Measurements from ENCODE around the gene HAUS3.
"Not testable (repeated sequence)": the region's sequence is repeated elsewhere in the genome, so short reads cannot be mapped to it uniquely, and the experiment has no call there.

The HAUS3 gene

DNA sequence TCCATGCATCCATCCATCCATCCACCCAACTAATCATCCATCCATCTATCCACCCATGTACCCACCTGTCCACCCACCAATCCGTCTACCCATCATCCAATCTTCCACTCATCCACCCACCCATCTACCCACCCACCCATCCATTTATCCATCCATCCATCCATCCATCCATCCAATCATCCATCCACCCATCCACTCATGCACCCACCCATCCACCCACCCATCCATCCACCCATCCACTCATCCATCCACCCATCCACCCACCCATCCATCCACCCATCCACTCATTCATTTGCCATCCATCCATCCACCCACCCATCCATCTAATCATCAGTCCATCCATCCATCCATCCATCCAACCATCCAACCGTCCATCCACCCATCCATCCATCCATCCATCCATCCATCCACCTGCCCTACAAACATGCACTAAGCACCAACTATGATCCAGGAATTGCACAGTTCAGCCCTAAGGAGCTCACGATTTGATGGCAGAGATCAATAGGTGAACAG lies 41.3 kb upstream of the HAUS3 start:
- H3K27ac Mint-ChIP-seq: peak overlapping the region; percentile 75
- H3K9me3 Mint-ChIP-seq: no peaks in the 10 kb centered on the region
- peaks cover 3% of the 10 kb centered on the region for H3K36me3 Mint-ChIP-seq (ENCODE audit: low read depth)
- H3K4me3 Mint-ChIP-seq: peak overlapping the region; percentile 51
- peaks cover 32% of the 10 kb centered on the region for H3K4me1 Mint-ChIP-seq (ENCODE audit: low read depth)
- H3K27me3 Mint-ChIP-seq (ENCODE audit: low read depth): no peaks in the 10 kb centered on the region

DNA sequence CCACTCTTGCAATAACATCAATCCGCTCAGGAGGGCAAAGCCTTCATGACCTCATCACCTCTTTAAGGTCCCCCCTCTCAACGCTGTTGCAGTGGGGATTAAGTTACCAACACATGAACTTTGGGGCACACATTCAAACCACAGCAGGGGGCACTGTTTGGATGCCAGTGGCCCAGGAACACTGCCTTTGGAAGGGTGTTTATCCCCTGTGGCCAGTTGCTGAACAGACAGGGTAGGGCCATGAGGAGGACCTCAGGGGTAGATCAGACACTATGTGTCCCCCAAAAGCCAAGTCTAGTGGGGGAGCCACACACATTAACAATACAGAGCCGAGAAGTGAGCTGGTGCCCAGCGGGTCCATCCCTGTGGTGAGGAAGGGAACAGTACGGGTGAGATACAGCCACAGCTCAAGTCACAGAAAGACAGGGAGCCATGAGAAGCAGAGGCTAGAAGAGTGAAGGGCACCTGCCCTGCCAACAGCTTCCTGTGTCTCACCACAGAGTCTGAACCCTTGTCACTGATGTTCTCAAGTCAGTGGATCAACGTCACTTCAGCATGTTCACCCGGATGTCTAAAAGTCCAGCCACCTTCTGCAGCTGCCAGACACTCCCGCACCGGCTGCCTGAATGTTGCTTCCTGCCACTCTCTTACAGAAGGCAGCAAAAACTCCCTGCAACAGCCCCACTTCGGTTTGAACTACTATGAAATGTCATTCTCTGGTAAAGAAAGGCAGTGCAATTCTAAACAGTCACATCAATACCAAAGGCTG lies 39.8 kb upstream of the HAUS3 start:
- Mint-ChIP-seq H3K27me3 (ENCODE audit: low read depth) (no peaks in the 10 kb centered on the region), H3K27ac (peak overlapping the region; percentile 96), H3K4me3 (peak overlapping the region; percentile 73), H3K9me3 (no peaks in the 10 kb centered on the region), H3K36me3 (ENCODE audit: low read depth) (peaks cover 3% of the 10 kb centered on the region), H3K4me1 (ENCODE audit: low read depth) (peaks cover 32% of the 10 kb centered on the region)

DNA sequence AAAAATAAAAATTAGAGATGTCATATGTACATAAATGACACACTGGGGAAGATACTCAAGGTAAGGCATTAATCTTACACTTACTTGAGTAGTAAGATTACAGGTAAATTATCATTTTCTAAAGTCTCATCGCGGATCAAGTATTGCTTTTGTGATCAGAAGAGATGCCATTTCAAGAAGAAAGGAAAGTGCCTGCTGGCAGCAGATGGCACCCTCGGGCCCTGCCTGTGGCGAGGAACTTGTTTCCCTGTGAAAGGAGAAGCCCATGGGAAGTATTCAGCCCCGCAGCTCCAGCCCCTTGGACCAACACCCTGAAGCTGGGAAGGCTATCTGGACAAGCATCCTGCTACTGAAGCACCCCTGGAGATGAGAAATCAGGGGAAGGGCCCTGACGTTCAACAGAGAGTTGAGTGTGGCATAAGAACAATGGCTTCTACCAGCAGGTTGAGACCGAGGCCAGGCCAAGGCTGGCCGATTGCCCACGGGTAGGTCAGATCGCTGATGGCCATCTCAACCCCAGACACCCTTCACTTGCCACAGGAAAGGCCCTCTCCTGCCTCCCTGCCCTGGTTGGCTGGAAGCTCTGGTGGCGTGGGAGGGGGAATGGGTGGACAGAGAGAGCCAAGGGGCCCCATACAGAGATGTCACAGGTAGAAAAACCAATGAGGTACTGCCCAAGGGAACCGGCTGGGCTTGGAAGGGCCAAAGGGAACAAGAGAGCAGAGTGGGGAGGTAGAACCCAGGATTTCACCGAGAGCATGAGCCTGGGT lies 38.8 kb upstream of the HAUS3 start:
- H3K36me3 Mint-ChIP-seq (ENCODE audit: low read depth): peaks cover 3% of the 10 kb centered on the region
- peak overlapping the region; percentile 96 for H3K27ac Mint-ChIP-seq
- H3K4me1 Mint-ChIP-seq (ENCODE audit: low read depth): peaks cover 31% of the 10 kb centered on the region
- no peak overlapping the region for H3K4me3 Mint-ChIP-seq
- no peaks in the 10 kb centered on the region for H3K9me3 Mint-ChIP-seq
- no peaks in the 10 kb centered on the region for H3K27me3 Mint-ChIP-seq (ENCODE audit: low read depth)

DNA sequence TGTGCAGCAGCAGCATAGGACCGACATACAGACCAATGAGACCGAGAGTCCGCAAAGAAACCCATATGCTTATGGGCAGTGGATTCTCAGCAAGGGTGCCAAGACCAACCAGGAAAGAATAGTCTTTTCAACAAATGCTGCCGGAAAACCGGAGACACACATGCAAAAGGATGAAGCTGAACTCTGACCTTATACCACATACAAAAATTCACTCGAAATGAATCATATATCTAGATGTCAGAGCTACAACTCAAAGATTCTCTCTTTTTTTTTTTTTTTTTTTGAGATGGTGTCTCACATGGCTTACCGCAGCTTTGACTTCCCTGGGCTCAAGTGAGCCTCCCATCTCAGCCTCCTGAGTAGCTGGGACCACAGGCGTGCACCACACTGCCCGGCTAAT lies 36.0 kb upstream of the HAUS3 start:
- H3K36me3 Mint-ChIP-seq (ENCODE audit: low read depth): peaks cover 3% of the 10 kb centered on the region
- no peaks in the 10 kb centered on the region for H3K9me3 Mint-ChIP-seq
- H3K27ac Mint-ChIP-seq: no peak overlapping the region
- no peaks in the 10 kb centered on the region for H3K27me3 Mint-ChIP-seq (ENCODE audit: low read depth)
- H3K4me1 Mint-ChIP-seq (ENCODE audit: low read depth): peaks cover 20% of the 10 kb centered on the region
- no peak overlapping the region for H3K4me3 Mint-ChIP-seq

DNA sequence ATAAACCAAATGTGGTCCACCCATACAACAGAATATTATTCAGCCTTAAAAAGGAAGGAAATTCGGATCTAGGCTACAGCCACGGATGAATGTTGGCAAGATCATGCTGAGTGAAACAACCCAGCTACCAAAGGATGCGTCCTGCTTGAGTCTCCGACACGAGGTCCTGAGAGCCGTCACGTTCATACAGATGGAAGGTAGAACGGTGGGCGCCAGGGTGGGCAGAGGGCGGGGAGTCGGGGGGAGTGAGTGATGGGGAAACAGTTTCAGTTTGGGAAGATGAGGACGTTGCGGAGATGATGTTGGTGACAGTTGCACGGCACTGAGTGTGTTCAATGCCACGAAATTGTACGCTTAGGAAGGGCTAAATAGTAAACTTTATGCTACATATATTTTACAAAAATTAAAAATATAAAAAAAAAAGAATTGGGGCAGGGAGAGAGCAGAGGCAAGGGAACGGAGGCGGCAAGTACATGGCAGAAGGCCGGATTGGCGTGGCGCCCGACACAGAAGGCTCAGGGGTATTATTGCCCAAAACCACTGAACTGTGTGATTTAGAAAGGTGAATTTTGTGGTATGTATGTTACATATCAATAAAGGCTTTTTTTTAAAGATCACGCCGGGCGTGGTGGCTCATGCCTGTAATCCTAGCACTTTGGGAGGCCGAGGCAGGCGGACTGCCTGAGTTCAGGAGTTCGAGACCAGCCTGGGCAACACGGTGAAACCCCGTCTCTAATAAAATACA lies 34.8 kb upstream of the HAUS3 start:
- H3K27ac Mint-ChIP-seq: no peak overlapping the region
- no peaks in the 10 kb centered on the region for H3K36me3 Mint-ChIP-seq (ENCODE audit: low read depth)
- H3K9me3 Mint-ChIP-seq: no peaks in the 10 kb centered on the region
- peaks cover 9% of the 10 kb centered on the region for H3K4me1 Mint-ChIP-seq (ENCODE audit: low read depth)
- H3K4me3 Mint-ChIP-seq: no peak overlapping the region
- H3K27me3 Mint-ChIP-seq (ENCODE audit: low read depth): no peaks in the 10 kb centered on the region

DNA sequence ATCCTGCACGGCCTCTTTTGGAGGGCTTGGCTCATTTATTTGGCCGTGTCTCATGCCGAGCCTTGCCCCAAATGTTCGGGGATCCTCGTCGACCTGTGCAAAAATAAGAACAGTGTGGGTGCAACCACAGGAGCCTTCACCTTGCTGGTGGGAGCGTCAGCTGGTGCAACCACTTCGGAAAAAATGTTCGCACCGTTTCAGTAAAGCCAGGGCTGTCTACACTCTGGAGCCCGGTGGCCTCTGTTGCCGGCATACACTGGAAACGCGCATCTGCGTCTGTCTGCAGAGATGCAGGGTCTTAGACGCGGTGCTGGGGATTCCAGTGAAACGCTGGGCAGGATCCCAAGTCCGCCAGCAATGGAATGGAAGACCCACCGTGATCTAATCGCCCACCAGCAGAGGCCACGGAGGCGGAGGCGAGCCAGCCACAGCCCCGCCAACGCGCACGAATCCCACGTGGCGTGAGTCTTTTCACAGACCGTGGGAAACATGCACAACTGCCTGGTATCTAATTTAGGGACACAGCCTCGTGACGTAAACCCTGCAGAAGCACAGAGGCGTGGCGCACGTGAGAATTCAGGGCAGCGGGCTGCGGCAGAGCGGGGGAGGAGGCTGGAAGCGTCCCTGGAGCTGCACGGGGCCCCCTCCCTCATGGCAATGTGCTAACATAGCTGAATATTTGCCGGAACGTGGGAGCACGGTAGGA lies 33.8 kb upstream of the HAUS3 start:
- H3K9me3 Mint-ChIP-seq: no peaks in the 10 kb centered on the region

DNA sequence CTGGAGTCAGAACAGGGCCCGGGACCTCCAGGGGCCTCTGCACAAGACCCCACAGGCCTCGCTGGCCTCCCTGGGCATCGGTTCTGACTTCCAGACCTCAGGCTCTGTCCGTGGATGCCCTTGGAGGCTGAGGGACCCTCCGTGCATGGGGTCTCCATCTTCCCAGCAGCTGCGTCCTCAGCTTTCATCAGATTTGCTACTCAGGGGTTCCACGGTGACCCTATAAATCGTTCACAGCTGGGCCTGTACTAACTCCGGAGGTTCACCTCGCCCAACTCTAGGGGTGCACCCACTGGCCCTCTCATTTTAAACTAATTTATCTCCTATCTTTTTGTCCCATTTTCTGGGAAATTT lies 33.1 kb upstream of the HAUS3 start:
- H3K36me3 Mint-ChIP-seq (ENCODE audit: low read depth); H3K4me1 Mint-ChIP-seq (ENCODE audit: low read depth); H3K27me3 Mint-ChIP-seq (ENCODE audit: low read depth); H3K27ac Mint-ChIP-seq; H3K9me3 Mint-ChIP-seq; H3K4me3 Mint-ChIP-seq: not testable (repeated sequence)

More for the DNA sequence above, 33.8 kb upstream of the HAUS3 start:
- H3K4me1 Mint-ChIP-seq (ENCODE audit: low read depth): no peaks in the 10 kb centered on the region
- no peaks in the 10 kb centered on the region for H3K27me3 Mint-ChIP-seq (ENCODE audit: low read depth)
- H3K4me3 Mint-ChIP-seq: no peak overlapping the region
- no peak overlapping the region for H3K27ac Mint-ChIP-seq
- H3K36me3 Mint-ChIP-seq (ENCODE audit: low read depth): no peaks in the 10 kb centered on the region

DNA sequence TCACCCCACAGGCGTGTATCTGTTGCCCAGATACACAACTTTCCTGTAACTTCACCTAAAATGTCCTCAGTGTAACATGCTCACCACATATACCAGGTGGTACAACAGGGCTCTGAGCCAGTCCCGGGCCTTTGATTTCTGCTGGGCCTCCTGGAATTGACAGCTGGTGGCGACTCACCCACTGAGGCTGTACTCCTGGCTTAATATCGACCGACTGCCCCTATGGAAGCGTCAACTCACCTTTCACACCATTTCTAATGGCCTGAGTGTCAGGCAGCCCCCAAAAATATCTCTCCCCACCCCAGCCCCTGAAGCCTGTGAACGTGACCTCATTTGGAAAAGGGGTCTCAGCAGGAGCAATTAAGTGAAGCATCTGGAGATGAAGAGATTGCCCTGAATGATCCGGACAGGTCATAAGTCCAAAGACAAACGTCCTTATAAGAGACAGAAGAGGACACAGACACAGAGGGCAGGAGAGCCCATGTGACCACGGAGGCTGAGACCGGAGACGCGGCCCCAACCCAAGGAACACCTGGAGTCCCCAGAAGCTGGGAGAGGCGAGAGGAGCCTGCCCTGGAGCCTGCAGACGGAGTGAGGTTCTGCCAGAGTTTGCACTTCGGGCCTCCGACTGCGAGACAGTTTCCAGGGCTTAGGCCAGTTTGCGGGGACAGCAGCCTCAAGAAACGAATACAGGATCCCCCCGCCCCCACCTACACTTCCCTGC lies 32.6 kb upstream of the HAUS3 start:
- H3K4me3 Mint-ChIP-seq: no peak overlapping the region
- no peak overlapping the region for H3K27ac Mint-ChIP-seq
- H3K36me3 Mint-ChIP-seq (ENCODE audit: low read depth): no peaks in the 10 kb centered on the region

DNA sequence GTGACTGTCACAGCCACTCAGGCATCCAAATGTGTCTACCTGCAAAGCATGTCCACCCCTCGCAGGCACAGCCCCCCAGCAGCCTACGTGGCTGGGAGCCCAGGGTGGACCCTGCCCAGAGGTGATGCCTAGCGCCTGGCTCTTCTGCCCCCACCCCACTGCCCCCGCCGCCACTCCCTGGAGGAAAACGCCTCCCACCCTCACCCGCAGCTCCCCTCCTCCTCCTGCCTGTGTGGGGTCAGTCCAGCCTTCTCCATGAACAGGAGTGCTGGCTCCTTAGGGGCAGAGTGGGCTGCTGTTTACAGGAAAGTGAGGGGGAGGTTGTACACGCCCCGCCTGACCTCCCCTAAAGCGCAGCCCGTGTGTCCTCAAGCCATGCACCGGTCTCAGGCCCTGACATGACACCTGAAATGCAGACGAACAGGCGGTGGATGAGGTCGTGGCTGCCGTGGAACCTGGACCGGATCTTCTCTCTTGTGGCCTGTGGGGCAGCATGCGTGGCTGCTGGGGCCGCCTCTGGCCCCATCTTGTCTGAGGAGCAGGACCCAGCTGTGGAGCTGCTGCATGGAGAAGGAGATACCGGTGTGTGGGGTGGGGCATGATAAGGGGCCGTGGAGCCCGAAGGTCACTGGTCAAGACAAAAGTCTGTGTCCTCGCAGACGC lies 31.9 kb upstream of the HAUS3 start:
- Mint-ChIP-seq H3K4me1 (ENCODE audit: low read depth) (no peaks in the 10 kb centered on the region), H3K4me3 (no peak overlapping the region), H3K9me3 (no peaks in the 10 kb centered on the region), H3K27me3 (ENCODE audit: low read depth) (no peaks in the 10 kb centered on the region), H3K36me3 (ENCODE audit: low read depth) (no peaks in the 10 kb centered on the region), H3K27ac (no peak overlapping the region)

More for the DNA sequence above, 32.6 kb upstream of the HAUS3 start:
- Mint-ChIP-seq H3K27me3 (ENCODE audit: low read depth) (no peaks in the 10 kb centered on the region), H3K9me3 (no peaks in the 10 kb centered on the region), H3K4me1 (ENCODE audit: low read depth) (no peaks in the 10 kb centered on the region)

DNA sequence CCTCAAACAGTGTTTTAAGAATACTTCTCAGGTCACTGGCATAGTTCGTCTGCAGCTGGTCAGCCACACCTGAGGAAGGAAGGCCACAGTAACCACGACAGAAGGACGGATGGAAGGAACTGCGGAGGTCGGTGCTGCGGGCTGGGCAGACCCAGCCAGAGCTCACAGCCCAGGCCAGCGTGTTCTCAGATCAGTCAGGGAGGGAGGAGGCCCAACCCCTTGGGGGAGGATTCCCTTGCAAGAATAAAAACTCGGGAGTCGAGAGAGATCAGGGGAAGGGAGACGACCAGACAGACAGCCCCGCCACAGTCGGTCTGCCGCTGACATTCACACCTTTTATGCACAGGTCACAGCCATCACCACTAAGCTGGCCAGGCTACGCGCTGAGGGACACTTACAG lies 31.3 kb upstream of the HAUS3 start:
- no peak overlapping the region for H3K27ac Mint-ChIP-seq
- no peaks in the 10 kb centered on the region for H3K27me3 Mint-ChIP-seq (ENCODE audit: low read depth)
- H3K4me3 Mint-ChIP-seq: no peak overlapping the region
- H3K36me3 Mint-ChIP-seq (ENCODE audit: low read depth): no peaks in the 10 kb centered on the region
- H3K4me1 Mint-ChIP-seq (ENCODE audit: low read depth): no peaks in the 10 kb centered on the region
- no peaks in the 10 kb centered on the region for H3K9me3 Mint-ChIP-seq

DNA sequence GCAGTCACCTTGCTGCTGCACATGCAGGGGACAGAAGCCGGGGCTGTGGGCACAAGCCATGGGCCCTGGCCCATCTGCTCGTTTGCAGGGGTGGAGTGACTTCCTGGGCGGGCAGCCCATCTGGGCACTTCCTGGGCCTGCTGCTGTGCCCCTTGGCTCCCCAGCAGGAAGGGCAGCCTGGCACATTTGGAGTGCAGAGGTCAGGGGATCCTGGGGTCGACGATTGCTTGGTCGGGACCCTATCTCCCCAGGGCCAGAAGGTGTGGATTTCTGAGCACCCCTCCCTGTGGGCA lies 30.9 kb upstream of the HAUS3 start:
- Mint-ChIP-seq H3K4me3 (no peak overlapping the region), H3K9me3 (no peaks in the 10 kb centered on the region), H3K27ac (no peak overlapping the region), H3K27me3 (ENCODE audit: low read depth) (no peaks in the 10 kb centered on the region), H3K36me3 (ENCODE audit: low read depth) (no peaks in the 10 kb centered on the region), H3K4me1 (ENCODE audit: low read depth) (no peaks in the 10 kb centered on the region)

DNA sequence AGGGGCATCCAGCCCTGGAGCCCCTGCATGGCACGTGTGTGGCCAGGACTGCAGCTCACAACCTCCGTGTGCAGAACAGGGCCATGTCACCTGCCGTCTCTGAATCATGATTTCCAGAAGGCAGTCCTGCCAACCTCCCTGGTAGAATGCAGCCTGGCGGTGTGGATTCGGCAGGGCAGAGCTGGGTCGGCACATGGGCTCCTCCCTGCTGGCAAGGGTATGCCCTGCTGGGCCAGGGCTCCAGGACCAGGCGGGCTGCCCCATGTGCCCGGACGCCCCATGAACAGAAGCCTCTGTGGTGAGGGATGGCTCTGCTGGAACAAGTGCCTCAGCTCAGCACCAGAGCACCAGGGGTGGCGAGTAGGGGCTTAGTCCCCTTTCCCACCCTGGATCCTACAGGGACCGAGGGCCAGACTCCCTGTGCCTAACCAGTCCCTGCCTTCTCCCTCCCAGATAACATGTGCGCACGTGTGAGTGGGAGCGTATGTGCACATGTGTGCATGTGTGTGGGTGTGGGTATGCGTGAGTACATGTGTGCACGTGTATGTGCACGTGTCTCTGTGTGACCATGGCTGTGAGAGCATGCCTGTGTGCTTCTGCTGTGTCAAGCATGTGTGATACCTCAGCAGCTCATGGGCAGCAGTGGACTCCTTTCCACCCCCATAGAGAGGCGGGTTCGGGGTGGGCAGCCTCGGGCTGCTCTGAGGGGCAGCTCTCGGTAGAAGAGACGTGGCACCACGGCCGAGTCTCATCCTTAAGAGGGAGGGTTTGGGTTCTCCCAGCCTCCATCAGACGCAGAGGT lies 30.3 kb upstream of the HAUS3 start:
- Mint-ChIP-seq H3K9me3 (no peaks in the 10 kb centered on the region), H3K36me3 (ENCODE audit: low read depth) (no peaks in the 10 kb centered on the region), H3K27ac (no peak overlapping the region), H3K4me1 (ENCODE audit: low read depth) (no peaks in the 10 kb centered on the region), H3K27me3 (ENCODE audit: low read depth) (no peaks in the 10 kb centered on the region), H3K4me3 (no peak overlapping the region)

Data from T-helper 1 cell treated with Interleukin-12 subunit alpha and Interleukin-12 subunit beta and Interleukin-4 antibody, amounts not matched to agents 30 μg/mL and 1 μg/mL, for 36 hours (primary cell).